ENCODE results near the gene SP140. TPM values are rescaled to one million over a fixed set of nuclear protein-coding genes. Genes with fewer than 3 reads are reported as not detected.

The SP140 gene
- total and polyA plus RNA-seq, 2 of the 8 experiments (the other 6 are each of a cell fraction or from before 2014, with no cell fraction given): 0.23 to 1.3 TPM

DNA sequence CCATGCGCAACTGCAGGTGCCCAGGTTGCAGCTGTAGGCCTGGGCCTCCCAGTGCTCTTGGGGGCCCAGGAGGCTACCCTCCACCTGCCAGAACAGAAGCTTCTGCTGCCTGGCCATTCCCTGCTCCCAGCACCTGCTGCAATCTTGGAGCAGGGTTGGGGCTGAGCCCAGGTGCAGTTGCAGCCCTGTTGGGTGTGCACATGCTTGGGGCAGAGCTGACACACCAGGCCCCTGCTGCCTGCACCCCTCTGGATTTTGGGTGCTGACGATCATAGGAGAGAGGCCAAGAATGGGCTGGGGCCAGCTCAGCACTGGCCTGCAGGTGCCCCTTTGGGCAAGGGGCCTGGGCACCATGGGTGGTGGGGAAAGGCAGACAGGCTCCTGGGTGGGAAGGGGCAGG is 80.9 kb downstream of the SP140 start (continued):
- no peak for TF ChIP-seq CHD7 (IDR thresholded peaks at IDR 0.05; ENCODE audit: insufficient replicate concordance, low read length)
- no peak for TF ChIP-seq EP300 (IDR thresholded peaks at IDR 0.05; ENCODE audit: borderline replicate concordance in 1 of 2, low read depth in 2 of 2, low read length in 2 of 2)
- TF ChIP-seq RAD21 (IDR thresholded peaks at IDR 0.05 in 1 of 2, conservative IDR thresholded peaks at IDR 0.05 in 1 of 2; ENCODE audit: low read depth in 2 of 2, low read length in 2 of 2): no peak
- TF ChIP-seq JUND (IDR thresholded peaks at IDR 0.05; ENCODE audit: low read length): no peak
